ENCODE results near the gene NTPCR.
"Not testable (repeated sequence)": the region's sequence is repeated elsewhere in the genome, so short reads cannot be mapped to it uniquely, and the experiment has no call there.

NTPCR gene

DNA sequence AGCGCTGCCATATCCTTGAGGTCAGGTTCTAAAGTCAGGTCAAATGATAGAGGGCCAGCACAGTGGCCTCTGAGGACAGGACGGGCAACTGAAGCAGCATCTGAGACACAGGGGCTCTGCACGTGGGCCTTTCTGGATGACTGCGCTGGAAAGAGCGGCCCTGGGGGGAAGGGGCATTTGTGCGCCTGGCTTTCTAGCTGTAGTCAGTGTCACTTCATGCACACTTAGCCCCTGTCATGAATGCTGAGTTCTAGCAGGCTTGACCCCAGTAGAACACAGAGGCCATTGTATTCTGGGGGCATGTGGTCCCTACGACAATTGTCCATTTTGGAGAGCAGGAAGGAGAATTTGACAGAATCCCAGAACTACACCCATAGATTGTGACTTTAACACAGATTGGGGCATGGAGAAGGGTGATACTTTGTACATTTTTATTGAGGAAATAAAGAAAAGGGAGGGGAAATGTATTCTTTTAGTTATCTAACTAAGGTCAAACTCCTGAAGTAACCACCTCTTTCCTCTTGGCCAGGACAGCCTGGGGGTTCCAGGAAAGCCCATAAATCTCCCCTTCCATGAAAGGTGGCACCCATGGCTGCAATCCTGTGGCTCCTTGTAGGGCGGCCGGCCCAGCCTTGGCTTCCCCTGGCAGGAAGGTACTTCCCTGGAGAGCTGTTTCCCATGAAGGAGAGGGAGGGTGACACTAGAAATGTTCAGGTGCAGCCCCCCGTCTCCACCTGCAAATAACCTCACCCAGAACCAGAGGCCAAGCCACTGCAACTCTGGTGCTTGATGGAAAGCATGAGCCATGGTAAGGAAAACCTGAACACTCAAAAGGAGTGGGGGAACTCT lies 34.4 kb downstream of the NTPCR start:
- DNase-seq (ENCODE audit: low spot score) = no peak

DNA sequence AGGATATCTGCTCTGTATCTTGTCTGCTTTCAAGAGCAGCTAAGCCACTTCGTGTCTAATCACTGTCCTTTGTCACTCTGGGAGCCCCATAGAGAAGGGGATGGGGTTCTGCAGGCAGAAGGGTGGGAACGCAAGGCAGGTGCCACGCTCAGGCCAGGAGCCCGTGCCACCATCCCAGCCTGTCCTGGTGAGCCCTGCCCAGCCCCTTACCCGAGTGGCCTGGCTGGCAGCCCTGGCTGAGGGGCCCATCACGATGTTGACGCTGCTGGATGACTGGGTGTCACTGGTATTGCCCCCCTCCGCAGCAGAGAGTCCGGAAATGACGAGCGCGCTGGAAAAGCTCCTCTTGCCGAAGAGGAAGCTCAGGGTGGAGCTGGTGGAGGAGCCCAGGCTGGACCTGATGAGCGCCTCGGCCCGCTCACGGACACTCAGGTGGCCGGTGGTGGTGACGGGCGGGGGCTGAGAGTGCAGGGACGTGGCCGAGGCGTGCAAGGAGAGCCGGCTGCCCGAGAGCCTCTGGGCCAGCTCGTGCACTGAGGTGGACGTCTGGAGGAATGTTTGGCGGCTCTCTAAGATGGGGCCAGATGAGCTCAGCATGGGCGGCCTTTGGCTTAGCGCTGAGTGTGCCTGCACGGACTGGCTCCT lies 35.6 kb downstream of the NTPCR start:
- no peak for DNase-seq (ENCODE audit: low spot score)

DNA sequence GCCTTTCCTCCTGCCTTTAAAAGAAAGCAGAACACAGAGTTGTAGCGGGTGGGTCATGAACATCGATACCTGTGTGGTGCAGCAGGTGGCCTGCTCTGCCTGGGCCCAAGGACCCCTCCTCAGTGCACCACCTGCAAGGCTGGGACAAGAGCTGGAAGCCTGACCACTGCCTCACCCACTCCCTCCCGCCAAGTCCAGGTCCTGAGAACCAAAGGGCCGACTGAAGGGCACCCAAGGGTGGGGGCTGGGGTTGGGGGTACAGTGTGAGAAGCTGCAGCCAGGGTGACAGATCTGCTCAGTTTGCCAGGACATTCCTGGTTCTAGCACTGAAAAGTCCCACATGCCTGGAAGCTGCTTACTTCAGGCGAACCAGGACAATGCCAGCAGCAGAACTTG lies 36.1 kb downstream of the NTPCR start:
- no peak for DNase-seq (ENCODE audit: low spot score)

DNA sequence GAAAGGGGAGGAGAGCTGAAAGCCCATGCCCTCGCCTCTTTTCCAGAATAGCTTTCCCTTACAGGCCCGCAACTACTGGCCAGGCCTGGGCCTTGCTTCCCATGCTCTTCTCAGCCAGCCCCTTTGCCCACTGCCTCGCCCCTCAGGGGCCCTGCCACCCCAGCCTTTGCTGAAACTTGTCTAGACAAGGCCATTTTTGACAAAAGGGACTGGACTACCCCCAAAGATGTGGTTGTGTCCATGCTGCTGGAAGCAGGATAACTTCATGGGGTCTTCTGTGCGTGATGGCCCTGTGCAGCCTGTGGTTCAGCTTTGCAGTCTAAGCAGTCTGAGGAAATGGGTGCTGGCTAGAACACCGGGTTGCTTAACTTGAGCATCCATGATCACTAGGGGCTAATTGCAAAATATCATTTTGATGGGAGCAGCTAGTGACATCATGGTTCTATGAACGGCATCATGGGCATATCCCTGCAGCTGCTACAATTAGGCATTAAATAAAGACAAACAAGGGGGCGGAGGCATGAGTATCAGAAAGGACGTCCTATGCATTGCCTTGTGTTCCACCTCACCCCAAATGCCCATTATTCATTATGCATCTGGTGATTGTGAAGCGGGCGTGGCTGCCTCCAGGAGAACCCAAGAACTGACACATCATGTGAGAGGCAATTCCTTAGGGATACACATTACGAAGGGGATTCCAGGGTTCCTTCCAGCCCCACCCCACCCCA lies 36.8 kb downstream of the NTPCR start:
- DNase-seq (ENCODE audit: low spot score) = no peak

DNA sequence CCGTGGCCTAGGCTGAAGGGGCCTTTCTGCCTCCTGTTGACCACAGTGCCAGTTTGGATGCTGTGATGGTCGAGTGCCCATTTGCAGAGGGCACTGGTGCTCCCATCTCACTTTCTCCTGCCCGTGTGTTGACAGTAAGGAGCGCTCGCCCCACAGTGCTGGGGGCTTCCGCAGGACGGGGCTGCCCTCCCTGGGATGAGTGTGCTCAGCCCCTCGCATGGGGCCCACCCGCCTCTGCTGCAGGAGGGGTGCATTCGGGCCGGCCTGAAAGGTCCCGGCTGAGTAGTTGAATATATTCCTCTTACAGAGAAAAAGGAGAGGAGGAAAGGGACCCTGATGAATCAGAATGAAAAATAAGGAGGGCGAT lies 37.3 kb downstream of the NTPCR start:
- no peak for DNase-seq (ENCODE audit: low spot score)

DNA sequence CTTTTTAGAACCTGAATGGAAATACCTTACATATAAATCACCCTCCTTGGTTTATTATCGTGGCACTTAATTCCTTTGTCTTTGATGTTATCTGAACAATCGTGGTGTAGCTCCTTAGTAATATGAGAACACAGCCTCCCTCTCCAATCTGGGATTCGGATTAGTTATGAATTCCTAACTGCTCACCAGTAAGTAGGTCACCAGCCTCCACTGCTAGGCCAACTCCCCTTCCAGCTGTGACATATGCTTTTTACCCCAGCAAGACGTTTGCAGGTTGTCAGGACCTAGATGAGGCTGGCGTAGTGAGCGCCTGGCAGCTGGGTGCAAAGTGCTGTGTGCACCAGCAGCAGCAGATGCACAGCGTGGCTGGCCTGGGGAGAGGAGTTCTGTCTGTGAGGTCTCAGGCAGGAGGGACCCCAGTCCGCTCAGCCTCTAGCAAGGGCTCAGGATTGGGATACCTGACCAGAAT lies 38.2 kb downstream of the NTPCR start:
- no peak for DNase-seq (ENCODE audit: low spot score)

DNA sequence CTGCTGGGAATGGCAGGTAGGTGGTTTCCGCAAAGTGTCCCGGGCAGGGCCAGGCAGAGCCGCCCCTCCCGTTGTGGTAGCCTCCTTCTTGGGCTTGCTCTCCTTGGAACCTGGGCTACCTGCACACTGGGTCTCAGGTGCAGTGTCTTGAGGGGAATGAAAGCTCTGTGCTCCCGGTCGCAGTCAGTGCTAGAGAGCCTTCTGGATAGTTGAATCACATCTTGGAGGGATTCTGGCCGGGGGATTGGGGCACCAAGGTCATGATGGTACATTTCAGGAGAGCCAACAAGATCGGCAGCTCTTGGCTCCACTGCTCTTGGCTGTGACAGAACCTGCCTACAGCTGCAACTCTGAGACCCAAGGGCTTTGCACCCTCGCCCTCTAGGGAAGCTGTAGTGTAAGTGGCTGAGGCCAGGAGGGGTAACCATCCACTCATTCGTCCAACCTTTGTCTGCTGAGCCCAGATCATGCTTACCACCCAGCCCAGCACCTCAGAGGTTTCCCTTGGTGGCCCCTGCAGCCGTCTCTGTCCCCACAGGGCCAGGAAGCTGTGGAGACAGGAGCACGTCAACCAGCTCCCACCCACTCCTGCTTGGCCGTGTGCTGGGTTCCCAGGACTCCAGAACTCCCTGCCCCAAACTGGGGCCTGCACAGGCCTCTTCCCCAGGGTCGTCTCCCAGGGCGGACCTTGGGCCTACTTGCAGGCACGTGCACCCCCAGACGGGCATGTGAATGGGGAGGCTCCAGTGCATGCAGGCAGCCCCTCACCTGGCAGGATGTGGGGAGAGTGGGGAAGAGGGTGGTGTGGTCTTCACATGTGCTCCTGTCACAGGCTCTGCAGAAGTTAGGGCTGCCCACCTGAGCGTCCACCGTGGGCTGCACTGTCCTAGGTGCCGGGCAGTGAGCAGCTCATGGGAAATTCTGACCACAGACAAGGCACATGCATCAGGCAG lies 40.0 kb downstream of the NTPCR start:
- DNase-seq (ENCODE audit: low spot score) = no peak

DNA sequence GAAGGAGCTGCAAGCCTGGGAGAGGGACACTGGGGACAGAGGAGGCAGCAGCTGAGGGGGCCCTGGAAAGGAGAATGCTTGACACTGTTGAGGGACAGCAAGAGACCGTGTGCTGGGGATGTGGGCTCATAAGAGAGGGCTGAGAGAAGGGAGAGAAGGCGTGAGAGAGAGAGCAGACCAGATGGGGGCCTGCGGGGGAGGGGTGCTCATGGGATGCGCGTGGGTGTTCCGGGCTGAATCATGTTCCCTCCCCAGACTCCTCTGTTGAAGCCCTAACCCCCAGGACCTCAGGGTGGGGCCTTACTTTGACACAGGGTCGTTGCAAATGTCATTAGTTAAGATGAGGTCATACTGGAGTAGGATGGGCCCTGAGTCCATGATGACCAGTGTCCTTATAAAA lies 40.8 kb downstream of the NTPCR start:
- DNase-seq (ENCODE audit: low spot score) = no peak

DNA sequence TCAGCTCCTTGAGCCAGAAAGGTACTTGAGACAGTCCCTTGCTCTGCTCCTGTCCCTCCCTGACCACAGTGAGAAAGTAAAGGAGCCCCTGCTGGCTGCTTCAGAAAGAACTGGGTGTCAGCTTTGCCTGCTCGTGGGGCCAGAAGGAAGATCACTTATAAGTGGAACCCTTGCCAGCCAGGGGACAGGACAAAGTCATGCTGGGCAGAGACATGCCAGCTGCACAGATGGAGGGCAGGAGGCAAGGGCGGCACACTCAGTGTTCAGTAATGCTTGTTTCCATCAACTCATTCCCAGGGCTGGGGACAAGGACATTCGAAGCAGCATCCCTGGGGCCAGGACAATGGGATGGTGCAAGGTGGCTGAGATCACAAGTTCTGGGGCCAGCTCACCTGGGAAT lies 41.8 kb downstream of the NTPCR start:
- no peak for DNase-seq (ENCODE audit: low spot score)

DNA sequence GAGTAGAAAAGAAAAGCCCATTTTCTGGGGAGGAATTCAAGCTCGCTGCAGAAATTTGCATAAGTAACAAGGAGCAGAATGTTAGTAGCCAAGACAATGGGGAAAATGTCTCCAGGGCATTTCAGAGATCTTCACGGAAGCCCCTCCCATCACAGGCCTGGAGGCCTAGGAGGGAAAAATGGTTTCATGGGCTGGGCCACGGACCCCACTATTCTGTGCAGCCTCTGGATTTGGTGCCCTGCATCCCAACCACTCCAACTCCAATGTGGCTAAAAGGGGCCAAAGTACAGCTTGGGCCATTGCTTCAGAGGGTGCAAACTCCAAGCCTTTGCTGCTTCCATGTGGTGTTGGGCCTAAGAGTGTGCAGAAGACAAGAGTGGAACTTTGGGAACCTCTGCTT lies 43.1 kb downstream of the NTPCR start:
- DNase-seq (ENCODE audit: low spot score) = no peak

DNA sequence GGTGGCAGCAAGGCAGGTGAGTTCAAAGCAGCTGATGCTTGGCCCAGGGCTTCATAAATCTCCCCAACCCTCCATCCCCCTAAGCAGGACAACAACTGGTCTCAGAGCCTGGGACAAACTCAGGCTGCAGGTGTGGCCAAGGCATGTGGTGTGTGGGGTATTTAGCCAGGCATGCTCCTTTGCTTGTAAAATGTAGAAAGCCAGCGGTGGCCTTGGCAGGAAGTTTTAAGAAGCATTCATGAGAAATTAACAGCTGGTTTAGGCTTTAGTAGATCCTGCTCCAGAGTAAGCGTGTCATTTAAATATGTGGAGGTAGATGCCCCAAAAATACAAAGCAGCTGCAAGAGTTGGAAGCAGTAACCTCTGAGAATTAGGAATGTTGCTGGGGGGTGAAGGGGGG lies 44.8 kb downstream of the NTPCR start:
- DNase-seq (ENCODE audit: low spot score) = no peak

DNA sequence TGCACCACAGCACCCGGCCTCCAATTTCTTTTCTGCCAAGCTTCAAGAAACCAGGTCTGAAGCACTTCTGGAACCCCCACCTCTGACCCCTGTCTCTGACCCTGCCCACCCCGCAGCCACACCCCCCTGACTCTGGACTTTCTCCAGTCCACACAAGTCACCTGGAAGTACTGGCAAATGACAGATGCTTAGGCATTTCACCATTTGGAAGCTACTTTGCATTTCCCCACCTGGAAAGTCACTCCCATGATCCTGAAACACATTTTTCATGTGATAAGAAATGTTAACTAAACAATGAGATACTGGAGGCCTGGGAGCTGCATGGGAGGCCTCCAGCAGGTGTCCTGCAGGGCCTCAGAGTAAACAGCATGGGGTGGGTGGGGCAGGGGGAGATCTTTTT lies 45.7 kb downstream of the NTPCR start:
- no peak for DNase-seq (ENCODE audit: low spot score)

DNA sequence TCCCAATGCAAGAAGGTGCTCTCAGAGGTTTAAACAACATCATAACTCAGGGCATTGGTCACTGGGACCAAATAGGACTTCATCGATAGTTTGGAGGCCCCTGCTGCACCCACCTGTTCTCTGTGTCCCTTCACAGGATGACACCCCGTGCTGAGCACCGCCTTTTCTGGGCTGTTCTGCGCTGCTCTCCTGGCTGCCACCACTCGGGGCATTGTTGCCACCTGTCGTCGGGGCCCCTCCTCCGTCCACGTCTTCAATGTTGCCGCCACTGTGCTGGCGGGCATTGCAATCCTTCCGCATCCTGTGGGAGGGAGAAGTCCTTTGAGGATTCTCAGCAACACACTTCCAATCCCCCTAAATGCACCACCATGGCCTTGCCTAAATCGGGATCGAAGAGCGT lies 47.7 kb downstream of the NTPCR start:
- DNase-seq (ENCODE audit: low spot score) = no peak

DNA sequence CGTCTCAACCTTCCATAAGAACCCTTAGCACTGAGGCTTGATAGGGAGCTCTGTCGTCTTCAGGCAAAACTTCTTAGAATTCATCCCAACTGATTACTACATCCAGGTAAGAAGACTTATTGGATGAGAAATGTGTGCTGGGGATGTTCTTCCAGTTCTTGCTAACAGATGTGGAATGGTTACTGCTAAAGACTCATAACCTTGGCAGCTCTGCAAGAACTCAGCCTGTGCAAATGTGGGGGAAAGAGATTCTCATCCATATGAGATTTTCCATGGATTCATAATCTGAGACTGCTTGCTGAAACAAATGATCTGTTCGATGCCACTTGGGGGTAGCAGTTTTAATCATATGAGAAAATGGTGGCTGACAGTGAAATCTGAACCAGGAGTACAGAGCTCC lies 48.2 kb downstream of the NTPCR start:
- DNase-seq (ENCODE audit: low spot score) = no peak

DNA sequence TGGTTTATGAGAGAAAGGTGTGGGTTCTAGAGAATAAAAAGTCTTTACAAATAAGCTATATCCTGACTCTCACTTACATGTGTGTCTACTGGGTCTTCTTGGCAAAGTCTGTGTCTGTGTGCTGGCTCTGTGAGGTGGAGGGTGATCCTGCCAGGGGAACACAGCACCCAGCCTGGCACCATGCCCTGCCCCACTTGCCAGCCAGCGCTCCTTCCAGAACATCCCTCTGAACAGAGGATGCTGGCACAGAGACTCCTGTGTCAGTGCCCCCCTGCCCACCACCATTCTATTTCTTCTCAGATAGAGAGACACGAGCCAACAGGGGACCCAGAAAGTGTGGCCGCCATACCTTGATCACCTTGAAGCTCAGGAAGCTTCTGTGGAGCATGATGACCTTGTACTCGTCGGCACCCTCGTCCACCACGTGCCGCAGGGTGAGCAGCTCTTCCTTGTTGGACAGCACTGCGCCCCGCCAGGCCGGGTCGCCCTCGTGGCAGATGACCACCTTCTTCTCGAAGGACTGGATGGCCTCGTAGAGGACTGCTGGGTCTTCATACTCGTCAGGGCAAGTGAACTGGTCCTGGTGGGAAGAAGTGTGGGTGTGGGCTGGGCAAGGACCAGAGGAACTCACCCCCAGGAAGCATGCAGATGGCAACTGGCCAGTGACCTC lies 49.7 kb downstream of the NTPCR start:
- no peak for DNase-seq (ENCODE audit: low spot score)

DNA sequence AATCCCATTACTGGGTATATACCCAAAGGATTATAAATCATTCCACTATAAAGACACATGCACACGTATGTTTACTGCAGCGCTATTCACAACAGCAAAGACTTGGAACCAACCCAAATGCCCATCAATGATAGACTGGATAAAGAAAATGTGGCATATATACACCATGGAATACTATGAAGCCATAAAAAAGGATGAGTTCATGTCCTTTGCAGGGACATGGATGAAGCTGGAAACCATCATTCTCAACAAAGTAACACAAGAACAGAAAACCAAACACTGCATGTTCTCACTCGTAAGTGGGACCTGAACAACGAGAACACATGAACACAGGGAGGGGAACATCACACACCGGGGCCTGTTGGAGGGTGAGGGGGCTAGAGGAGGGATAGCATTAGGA lies 53.2 kb downstream of the NTPCR start:
- not testable (repeated sequence) for DNase-seq (ENCODE audit: low spot score)

DNA sequence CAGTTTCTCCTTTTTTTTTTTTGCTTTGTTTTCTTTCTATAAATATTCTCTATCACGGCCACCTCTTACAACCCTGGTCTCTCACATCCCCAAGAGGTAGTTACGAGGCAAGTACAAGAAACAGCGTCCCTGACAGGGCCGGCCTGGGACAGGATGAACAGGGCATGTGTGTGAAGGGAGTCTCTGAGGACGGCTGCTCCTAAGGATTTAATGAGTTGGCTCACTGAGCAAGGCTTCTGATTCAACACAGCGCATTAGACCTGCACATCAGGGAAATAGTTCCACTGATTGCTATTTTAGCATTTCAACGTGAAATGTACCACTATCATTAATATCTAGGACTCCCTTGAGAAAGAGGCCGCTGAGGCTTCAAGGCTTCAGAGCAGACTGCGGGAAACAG lies 54.0 kb downstream of the NTPCR start:
- no peak for DNase-seq (ENCODE audit: low spot score)

DNA sequence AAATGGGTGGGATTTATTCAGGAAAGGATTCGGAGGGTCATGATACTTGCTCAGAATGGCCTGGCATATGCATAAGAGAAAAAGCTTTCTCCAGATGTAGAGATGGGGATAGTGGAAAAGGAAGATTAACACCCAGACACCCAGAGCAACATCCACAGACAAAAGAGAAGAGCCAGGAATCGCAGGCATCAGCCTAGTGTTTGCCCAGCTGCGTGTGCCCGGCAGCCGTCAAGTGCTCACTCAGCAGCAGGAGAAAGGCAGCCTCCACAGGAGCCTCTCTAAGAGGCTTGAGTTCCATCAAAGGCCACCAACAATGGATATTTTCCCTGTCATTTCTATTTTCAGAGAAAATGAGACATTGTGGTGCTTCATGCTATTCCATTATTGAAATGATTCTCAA lies 54.7 kb downstream of the NTPCR start:
- DNase-seq (ENCODE audit: low spot score) = no peak

DNA sequence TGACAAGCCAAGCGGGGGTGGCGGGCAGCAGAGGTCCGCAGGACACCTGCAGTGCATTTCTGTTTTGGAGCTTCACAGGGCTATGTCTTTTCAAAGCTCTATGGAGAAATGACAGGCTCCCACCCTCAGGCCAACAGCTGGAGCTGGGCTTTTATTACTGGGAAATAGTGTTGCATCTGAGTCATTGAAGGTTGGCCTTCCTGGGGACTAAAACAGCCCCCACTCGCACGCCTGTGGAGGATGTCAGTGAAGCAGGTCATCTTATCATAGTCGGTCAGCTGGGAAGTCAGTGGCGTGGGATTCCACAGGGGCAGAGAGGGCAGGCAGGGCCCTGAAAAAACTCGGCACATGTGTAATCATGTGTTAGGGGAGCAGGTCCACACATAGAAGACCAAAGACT lies 55.3 kb downstream of the NTPCR start:
- DNase-seq (ENCODE audit: low spot score) = no peak

DNA sequence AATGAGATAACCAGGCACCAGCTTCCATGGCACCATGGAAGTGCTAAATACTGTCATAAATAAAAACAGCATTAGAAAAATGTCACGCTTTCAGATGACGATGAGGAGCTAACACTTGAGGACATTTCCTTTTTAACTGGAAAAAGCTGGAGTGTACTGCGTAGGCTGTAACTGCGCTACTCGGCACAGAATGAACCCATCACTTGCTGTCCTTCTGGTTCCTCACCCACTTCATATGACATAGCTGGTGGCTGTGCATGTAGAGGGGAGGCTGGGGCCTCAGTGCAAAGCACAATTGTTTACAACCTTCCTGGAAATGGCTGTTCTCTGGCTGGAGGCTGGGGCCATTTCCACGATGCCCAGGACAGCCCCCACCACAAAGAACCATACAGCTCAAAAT lies 55.7 kb downstream of the NTPCR start:
- DNase-seq (ENCODE audit: low spot score) = no peak

DNA sequence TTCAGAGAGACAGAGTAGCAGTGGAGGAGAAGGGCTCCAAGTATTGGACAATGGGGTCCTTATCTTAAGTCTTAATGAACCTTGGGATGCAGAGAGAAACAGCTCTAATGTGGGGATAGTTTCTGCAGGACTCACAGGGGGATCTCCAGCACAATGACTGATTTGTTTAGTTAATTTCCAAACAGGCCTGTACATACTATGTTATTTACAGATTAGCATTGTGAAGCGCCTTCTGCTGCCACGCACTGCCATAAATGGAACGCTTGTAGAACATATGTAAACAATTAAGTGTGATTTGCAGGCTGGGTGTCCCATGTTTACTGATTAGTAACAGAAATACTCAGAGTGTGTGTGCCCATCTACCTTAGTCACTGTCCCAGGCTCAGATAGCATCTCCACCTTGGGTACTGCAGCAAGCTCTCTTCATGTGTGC lies 56.1 kb downstream of the NTPCR start:
- no peak for DNase-seq (ENCODE audit: low spot score)

Measured in ecto neural progenitor cell (in vitro differentiated cells).